Endothelial cell (in vitro differentiated cells): ENCODE data around the gene CHRNA4. TPM values are rescaled to one million over a fixed set of nuclear protein-coding genes. Genes with fewer than 3 reads are reported as not detected.

ENCODE experiments used
- DNase-seq: peaks from one replicate; pipeline ENCODE4 v3.0.0; 2021; ENCODE audit warnings: low spot score
- H3K27ac Mint-ChIP-seq: one replicate; pipeline ENCODE4 v1.8.0; 2021; ENCODE audit warnings: mixed read lengths, inconsistent platforms; ENCODE audit not compliant: unreplicated experiment
- H3K27me3 Mint-ChIP-seq: one replicate; pipeline ENCODE4 v1.8.0; 2021; ENCODE audit warnings: mild to moderate bottlenecking, moderate library complexity, mixed read lengths, inconsistent platforms; ENCODE audit not compliant: unreplicated experiment
- H3K36me3 Mint-ChIP-seq: one replicate; pipeline ENCODE4 v1.8.0; 2021; ENCODE audit warnings: mild to moderate bottlenecking, low read depth, mixed read lengths, inconsistent platforms; ENCODE audit not compliant: unreplicated experiment
- H3K4me1 Mint-ChIP-seq: one replicate; pipeline ENCODE4 v1.8.0; 2021; ENCODE audit warnings: mild to moderate bottlenecking, mixed read lengths, inconsistent platforms; ENCODE audit not compliant: unreplicated experiment
- H3K4me3 Mint-ChIP-seq: one replicate; pipeline ENCODE4 v1.8.0; 2021; ENCODE audit warnings: mild to moderate bottlenecking, mixed read lengths, inconsistent platforms; ENCODE audit not compliant: unreplicated experiment
- H3K9me3 Mint-ChIP-seq: one replicate; pipeline ENCODE4 v1.8.0; 2021; ENCODE audit warnings: mixed read lengths, inconsistent platforms; ENCODE audit not compliant: unreplicated experiment
- total RNA-seq: library from RNA; stranded (reverse); fragmentation: NEBNext Ultra II Directional; extraction: Animal tissue kit (Norgen Biotek cat#: 25700); gene quantifications from one replicate; pipeline ENCODE4 v1.2.1, GENCODE V29; 2021; ENCODE audit not compliant: unreplicated experiment
- TF ChIP-seq, protein P1 (sequence below): fragments of 200-600 bp; sonication (generic); IDR thresholded peaks from one replicate; pipeline ENCODE4 v1.5.0; 2021; ENCODE audit warnings: antibody characterized with exemption; ENCODE audit not compliant: unreplicated experiment

Gene CHRNA4
- total RNA-seq, 1 donor from 2014 or later: 2.6 TPM

DNA sequence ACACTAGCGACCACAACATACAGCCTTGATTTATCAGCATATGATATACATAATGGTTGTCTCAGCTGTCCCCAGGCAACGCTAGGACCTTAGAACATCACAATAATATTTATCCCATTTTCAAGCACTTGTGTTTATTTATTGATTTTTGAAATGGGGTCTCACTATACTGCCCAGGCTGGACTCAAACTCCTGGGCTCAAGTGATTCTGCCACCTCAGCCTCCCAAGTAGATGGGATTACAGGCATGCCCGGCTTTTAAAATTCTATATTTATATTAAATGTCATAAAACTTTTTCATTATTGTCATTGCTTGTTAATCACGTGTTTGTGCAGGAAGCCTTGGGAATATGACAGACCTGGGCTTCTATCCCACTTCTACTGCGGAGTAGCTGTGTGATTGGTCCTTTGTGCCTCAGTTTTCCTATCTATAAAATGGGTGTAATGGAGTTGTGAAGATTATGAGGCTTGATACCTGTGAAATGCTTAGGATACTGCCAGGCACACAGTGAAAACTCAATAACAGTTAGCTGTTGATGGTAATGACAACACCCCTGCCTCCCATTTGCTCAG lies 58.0 kb downstream of the CHRNA4 start:
- Mint-ChIP-seq H3K27me3 (peaks cover 6% of the 10 kb centered on the region), H3K27ac (no peak overlapping the region)

DNA sequence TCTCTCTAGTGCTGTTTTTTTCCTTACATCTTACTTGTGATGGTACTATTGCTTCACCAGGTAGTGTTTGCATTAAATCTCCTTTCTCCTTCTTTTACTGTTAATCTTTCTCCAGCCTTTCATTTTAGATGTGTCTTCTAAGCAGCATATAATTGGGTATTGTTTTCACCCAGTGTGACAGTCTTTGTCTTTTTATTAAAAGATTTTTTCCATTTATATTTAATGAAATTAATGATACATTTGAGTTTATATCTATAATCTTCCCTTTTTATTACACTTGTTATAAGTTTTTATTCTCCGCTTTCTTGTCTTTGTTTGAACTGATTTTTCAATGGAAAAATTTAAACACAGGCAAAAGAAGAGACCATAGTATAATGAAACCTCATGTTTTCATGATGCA lies 59.5 kb downstream of the CHRNA4 start:
- no peak overlapping the region for H3K27ac Mint-ChIP-seq
- H3K36me3 Mint-ChIP-seq: no peaks in the 10 kb centered on the region
- peaks cover 6% of the 10 kb centered on the region for H3K27me3 Mint-ChIP-seq
- H3K4me1 Mint-ChIP-seq: no peaks in the 10 kb centered on the region
- TF ChIP-seq, protein P1, sequence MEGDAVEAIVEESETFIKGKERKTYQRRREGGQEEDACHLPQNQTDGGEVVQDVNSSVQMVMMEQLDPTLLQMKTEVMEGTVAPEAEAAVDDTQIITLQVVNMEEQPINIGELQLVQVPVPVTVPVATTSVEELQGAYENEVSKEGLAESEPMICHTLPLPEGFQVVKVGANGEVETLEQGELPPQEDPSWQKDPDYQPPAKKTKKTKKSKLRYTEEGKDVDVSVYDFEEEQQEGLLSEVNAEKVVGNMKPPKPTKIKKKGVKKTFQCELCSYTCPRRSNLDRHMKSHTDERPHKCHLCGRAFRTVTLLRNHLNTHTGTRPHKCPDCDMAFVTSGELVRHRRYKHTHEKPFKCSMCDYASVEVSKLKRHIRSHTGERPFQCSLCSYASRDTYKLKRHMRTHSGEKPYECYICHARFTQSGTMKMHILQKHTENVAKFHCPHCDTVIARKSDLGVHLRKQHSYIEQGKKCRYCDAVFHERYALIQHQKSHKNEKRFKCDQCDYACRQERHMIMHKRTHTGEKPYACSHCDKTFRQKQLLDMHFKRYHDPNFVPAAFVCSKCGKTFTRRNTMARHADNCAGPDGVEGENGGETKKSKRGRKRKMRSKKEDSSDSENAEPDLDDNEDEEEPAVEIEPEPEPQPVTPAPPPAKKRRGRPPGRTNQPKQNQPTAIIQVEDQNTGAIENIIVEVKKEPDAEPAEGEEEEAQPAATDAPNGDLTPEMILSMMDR: no peak
- DNase-seq: no peak
- no peaks in the 10 kb centered on the region for H3K9me3 Mint-ChIP-seq
- no peak overlapping the region for H3K4me3 Mint-ChIP-seq

More for the DNA sequence above, 58.0 kb downstream of the CHRNA4 start:
- no peaks in the 10 kb centered on the region for H3K9me3 Mint-ChIP-seq
- no peaks in the 10 kb centered on the region for H3K4me1 Mint-ChIP-seq
- DNase-seq: no peak
- TF ChIP-seq, protein P1: no peak
- H3K4me3 Mint-ChIP-seq: no peak overlapping the region
- H3K36me3 Mint-ChIP-seq: no peaks in the 10 kb centered on the region

DNA sequence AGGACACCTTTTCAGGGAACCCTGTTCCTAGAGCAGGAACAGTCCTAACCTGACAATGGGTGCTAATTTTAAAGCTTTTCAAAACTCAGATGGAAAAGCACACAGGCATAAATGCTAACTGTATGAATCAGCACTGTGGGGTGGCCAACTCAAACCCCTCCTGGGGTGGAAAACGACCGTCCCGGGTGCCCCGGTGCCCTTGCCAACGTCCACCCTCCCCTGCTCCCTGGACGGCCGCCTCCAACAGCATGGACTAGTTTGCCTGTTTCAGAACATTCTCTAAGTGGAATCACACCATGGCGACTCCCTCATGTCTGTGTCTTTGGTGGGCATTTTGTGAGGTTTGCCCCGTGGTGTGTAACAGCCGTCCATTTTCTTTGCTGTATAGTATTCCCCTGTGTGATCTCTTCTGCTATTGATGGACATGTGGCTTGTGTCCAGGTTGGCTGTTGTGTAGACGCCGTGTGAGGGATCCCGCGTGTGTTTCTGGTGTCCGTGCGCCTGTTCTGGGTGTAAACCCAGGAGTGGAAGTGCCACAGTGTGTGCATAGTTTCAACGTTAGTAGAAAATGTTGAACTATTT lies 62.3 kb downstream of the CHRNA4 start:
- TF ChIP-seq, protein P1: no peak
- Mint-ChIP-seq H3K36me3 (no peaks in the 10 kb centered on the region), H3K4me3 (no peak overlapping the region), H3K27me3 (no peaks in the 10 kb centered on the region), H3K9me3 (no peaks in the 10 kb centered on the region), H3K27ac (no peak overlapping the region), H3K4me1 (no peaks in the 10 kb centered on the region)
- no peak for DNase-seq

DNA sequence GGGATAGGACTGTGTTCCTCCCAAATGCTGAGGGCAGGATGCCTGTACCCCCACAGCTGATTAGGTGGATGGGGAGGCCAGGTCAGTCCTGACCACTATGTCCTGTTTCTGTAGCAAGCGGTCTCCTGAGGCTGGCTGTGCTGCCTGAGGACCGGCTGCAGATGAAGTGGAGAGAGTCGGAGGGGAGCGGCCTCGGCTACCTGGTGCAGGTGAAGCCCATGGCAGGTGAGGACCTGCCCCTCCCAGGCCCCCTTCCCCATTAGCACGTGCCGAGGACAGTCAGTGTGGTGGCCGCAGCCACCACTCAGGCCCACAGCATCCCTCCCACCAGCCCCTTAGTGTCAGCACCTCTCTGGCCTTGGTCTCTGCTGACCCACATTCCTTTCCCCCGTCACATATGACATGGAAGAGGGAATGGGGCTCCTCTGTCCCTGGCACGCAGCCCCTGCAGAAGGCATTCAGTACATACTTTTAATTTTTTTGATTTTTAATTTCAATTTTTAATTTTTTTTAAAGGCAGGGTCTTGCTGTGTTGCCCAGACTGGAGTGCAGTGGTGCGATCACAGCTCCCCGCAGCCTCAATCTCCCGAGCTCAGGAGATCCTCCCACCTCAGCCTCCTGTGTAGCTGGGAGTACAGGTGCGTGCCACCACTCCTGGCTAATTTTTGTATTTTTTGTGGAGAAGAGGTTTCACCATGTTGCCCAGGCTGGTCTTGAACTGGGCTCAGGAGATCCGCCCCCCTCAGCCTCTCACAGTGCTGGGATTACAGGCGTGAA lies 63.2 kb downstream of the CHRNA4 start:
- no peaks in the 10 kb centered on the region for H3K4me1 Mint-ChIP-seq
- no peaks in the 10 kb centered on the region for H3K36me3 Mint-ChIP-seq
- TF ChIP-seq, protein P1: no peak
- H3K9me3 Mint-ChIP-seq: no peaks in the 10 kb centered on the region
- H3K27ac Mint-ChIP-seq: no peak overlapping the region
- no peaks in the 10 kb centered on the region for H3K27me3 Mint-ChIP-seq
- DNase-seq: no peak
- H3K4me3 Mint-ChIP-seq: no peak overlapping the region

DNA sequence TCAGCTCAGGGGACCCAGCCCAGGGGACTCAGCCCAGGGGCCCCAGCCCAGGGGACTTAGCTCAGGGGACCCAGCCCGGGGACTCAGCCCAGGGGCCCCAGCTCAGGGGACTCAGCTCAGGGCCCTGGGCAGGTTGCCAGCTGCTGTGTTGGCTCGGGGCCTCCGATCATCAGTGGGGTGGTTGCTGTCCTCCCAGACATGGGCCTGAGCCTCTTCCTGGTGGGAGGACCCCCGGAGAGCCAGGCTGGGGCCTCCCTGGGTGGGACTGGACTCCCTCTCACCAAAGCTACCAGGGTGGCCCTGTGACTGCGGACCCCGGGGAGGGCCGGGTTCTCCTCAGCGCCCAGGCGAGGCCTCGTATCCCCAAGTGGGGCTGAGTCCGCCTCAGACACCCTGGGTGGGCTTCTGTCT lies 63.8 kb downstream of the CHRNA4 start:
- Mint-ChIP-seq H3K27me3 (no peaks in the 10 kb centered on the region), H3K36me3 (no peaks in the 10 kb centered on the region), H3K4me1 (no peaks in the 10 kb centered on the region), H3K9me3 (no peaks in the 10 kb centered on the region), H3K27ac (no peak overlapping the region), H3K4me3 (no peak overlapping the region)
- TF ChIP-seq, protein P1: no peak
- no peak for DNase-seq
